HEK293 (cell line): Measurements from ENCODE around the gene ARHGAP26.

Experiments used
- CTCF ChIA-PET: fragments of 350-600 bp; formaldehyde crosslinking; extraction: SDS; loops from one replicate; lab custom pipeline; 2021; ENCODE audit warnings: antibody characterized with exemption; lab: Yijun Ruan, JAX
- POLR2A ChIA-PET: fragments of 300-600 bp; formaldehyde crosslinking; extraction: SDS; loops from one replicate; lab custom pipeline; 2020; ENCODE audit warnings: antibody characterized with exemption, inconsistent platforms; lab: Yijun Ruan, JAX
- H3K27ac ChIP-seq: fragments of 200-500 bp; sonication (Bioruptor generic); 2 replicates; pipeline ENCODE4 v1.5.1; 2014; ENCODE audit warnings: low read depth, low read length, control low read depth, inconsistent platforms; ENCODE audit errors: extremely low read depth
- H3K36me3 ChIP-seq, 2 experiments: fragments of 200-500 bp in 1 of 2; sonication (Bioruptor generic) in 1 of 2; 1 replicate in 1 of 2; 2 replicates in 1 of 2; pipeline ENCODE4 v1.5.1; 2014 to 2017; ENCODE audit warnings: inconsistent platforms in 2 of 2, low read length in 2 of 2; ENCODE audit not compliant: control insufficient read depth in 2 of 2, insufficient read depth in 1 of 2
- H3K4me1 ChIP-seq: fragments of 200-500 bp; sonication (Bioruptor generic); 2 replicates; pipeline ENCODE4 v1.5.1; 2014; ENCODE audit warnings: mild to moderate bottlenecking, low read length, inconsistent platforms; ENCODE audit not compliant: control insufficient read depth, insufficient read depth
- H3K4me3 ChIP-seq: 2 replicates; pipeline ENCODE4 v1.5.1; 2011; ENCODE audit warnings: low read depth, mild to moderate bottlenecking, control low read depth, low read length, moderate library complexity
- H3K9me3 ChIP-seq: fragments of 200-500 bp; sonication (Bioruptor generic); 2 replicates; pipeline ENCODE4 v1.5.1; 2014; ENCODE audit warnings: low read depth, low read length, inconsistent platforms; ENCODE audit not compliant: control insufficient read depth, insufficient read depth
- KLF1 ChIP-seq: fragments of 450-650 bp; formaldehyde crosslinking; IDR thresholded peaks from 2 replicates; pipeline ENCODE4 v1.5.1; 2016; ENCODE audit warnings: missing biosample characterization, missing genetic modification characterization
- PRDM4 ChIP-seq: fragments of 450-650 bp; formaldehyde crosslinking; IDR thresholded peaks from 2 replicates; pipeline ENCODE4 v1.5.1; 2017; ENCODE audit warnings: missing biosample characterization, missing genetic modification characterization
- YY1 ChIP-seq: fragments of 450-650 bp; formaldehyde crosslinking; IDR thresholded peaks from 2 replicates; pipeline ENCODE4 v1.5.1; 2018; ENCODE audit warnings: missing biosample characterization, missing genetic modification characterization
- ZBTB21 ChIP-seq: fragments of 450-650 bp; formaldehyde crosslinking; IDR thresholded peaks from 2 replicates; pipeline ENCODE4 v1.5.1; 2017; ENCODE audit warnings: missing biosample characterization, missing genetic modification characterization
- ZBTB49 ChIP-seq: fragments of 450-650 bp; formaldehyde crosslinking; IDR thresholded peaks from 2 replicates; pipeline ENCODE4 v1.5.1; 2016; ENCODE audit warnings: missing biosample characterization, missing genetic modification characterization, low read depth
- ZBTB8A ChIP-seq: fragments of 450-650 bp; formaldehyde crosslinking; IDR thresholded peaks from 2 replicates; pipeline ENCODE4 v1.5.1; 2016; ENCODE audit warnings: missing biosample characterization, missing genetic modification characterization
- ZNF214 ChIP-seq: fragments of 450-650 bp; formaldehyde crosslinking; IDR thresholded peaks from 2 replicates; pipeline ENCODE4 v1.5.1; 2017; ENCODE audit warnings: missing biosample characterization, mild to moderate bottlenecking, missing genetic modification characterization, borderline replicate concordance
- ZNF24 ChIP-seq: fragments of 450-650 bp; formaldehyde crosslinking; IDR thresholded peaks from 2 replicates; pipeline ENCODE4 v1.5.1; 2016; ENCODE audit warnings: missing biosample characterization, missing genetic modification characterization
- ZNF335 ChIP-seq: fragments of 450-650 bp; formaldehyde crosslinking; conservative IDR thresholded peaks from 2 replicates; pipeline ENCODE4 v1.5.1; 2016; ENCODE audit warnings: missing biosample characterization, missing genetic modification characterization
- ZNF394 ChIP-seq: fragments of 450-650 bp; formaldehyde crosslinking; IDR thresholded peaks from 2 replicates; pipeline ENCODE4 v1.5.1; 2016; ENCODE audit warnings: missing biosample characterization, missing genetic modification characterization, mild to moderate bottlenecking, moderate library complexity, borderline replicate concordance
- ZNF514 ChIP-seq: fragments of 450-650 bp; formaldehyde crosslinking; IDR thresholded peaks from 2 replicates; pipeline ENCODE4 v1.5.1; 2016; ENCODE audit warnings: missing biosample characterization, missing genetic modification characterization
- ZNF600 ChIP-seq: fragments of 450-650 bp; formaldehyde crosslinking; IDR thresholded peaks from 2 replicates; pipeline ENCODE4 v1.5.1; 2016; ENCODE audit warnings: missing biosample characterization, missing genetic modification characterization
- ZNF610 ChIP-seq: fragments of 450-650 bp; formaldehyde crosslinking; IDR thresholded peaks from 2 replicates; pipeline ENCODE4 v1.5.1; 2016; ENCODE audit warnings: missing biosample characterization, missing genetic modification characterization, borderline replicate concordance
- ZNF664 ChIP-seq: fragments of 450-650 bp; formaldehyde crosslinking; IDR thresholded peaks from 2 replicates; pipeline ENCODE4 v1.5.1; 2016; ENCODE audit warnings: missing biosample characterization, missing genetic modification characterization
- ZNF677 ChIP-seq: fragments of 450-650 bp; IDR thresholded peaks from 2 replicates; pipeline ENCODE4 v1.5.0; 2018; ENCODE audit warnings: missing biosample characterization, mild to moderate bottlenecking, missing genetic modification characterization, moderate library complexity

Gene ARHGAP26

DNA sequence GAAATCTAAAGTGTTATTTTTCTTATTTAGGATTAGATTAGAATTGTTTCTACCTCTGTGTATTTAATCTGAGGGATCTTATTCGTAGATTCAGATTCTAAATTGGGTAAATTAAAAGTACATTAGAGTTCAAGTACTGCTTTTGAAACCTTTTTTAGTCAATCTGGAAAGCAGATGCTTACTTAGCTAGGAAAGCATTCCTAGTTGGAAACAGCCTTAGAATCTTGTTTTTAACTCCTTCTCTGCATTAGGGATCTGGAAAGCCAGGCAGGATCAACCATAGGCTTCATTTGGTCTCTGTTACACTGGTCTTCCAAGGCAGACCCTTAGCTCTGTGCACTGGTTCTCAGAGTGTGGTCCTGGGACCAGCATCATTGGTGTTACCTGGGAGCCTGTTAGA, 385.9 kb downstream of the ARHGAP26 start (continued):
- no peak for TF ChIP-seq ZNF677 (tag by site-specific recombination)

DNA sequence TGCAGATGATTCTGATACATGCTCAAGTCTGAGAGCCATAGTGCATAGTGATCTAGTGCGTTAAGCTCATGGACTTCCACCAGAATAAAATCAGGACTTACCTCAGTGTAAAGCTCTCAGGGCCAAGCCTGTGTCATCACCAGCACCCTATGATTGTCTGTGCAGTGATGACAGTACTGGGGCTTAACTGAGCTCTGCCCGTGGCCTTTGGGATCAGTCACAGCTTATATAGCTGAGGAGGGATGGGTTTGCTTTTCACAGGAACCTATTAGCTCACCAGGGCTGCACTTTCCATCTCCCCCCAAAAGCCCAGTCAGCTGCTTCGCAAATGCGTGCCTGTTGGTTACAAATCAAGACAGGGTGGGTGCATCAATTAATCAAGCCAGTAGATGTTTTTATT, 386.4 kb downstream of the ARHGAP26 start:
- CTCF ChIA-PET: interaction anchor here (0.5 to 0.6 kb wide), 2 partner anchors 97 to 445 kb away, joined by 3 read pairs; no protein-coding TSS in a partner anchor
- no peaks in the 10 kb centered on the region for H3K4me1 ChIP-seq
- no peaks in the 10 kb centered on the region for H3K9me3 ChIP-seq
- H3K27ac ChIP-seq: no peak overlapping the region
- POLR2A ChIA-PET: no interaction called here
- TF ChIP-seq ZNF214 (no peak), ZBTB49 (no peak), ZNF335 (no peak)
- no peaks in the 10 kb centered on the region for H3K36me3 ChIP-seq
- no peak overlapping the region for H3K4me3 ChIP-seq

GRCh38 chr5:143159031-143159430, 388.9 kb downstream of the ARHGAP26 start:
- Histone ChIP-seq H3K4me3 (no peak overlapping the region), H3K27ac (no peak overlapping the region), H3K4me1 (no peaks in the 10 kb centered on the region), H3K9me3 (no peaks in the 10 kb centered on the region), H3K36me3 (no peaks in the 10 kb centered on the region)
- TF ChIP-seq ZBTB49 (no peak), ZNF664 (tag by site-specific recombination) (no peak), ZNF600 (tag by site-specific recombination) (no peak), ZBTB8A (no peak), ZNF24 (tag by site-specific recombination) (no peak), ZBTB21 (tag by site-specific recombination) (no peak), YY1 (tag by site-specific recombination) (no peak), ZNF394 (tag by site-specific recombination) (no peak), KLF1 (no peak), ZNF514 (tag by site-specific recombination) (no peak), PRDM4 (tag by site-specific recombination) (no peak), ZNF610 (no peak)
- ChIA-PET CTCF (interaction anchor here (0.6 kb wide), 1 partner anchor 26 kb away, joined by 5 read pairs; no protein-coding TSS in a partner anchor), POLR2A (no interaction called here)
